ENCODE data around the gene PPM1H.
"Not testable (repeated sequence)": the region's sequence is repeated elsewhere in the genome, so short reads cannot be mapped to it uniquely, and the experiment has no call there.

The PPM1H gene

GRCh38 chr12:62668782-62669181 lies 266.2 kb downstream of the PPM1H start:
- no peak for DNase-seq

GRCh38 chr12:62664951-62665350 lies 270.0 kb downstream of the PPM1H start:
- DNase-seq = not testable (repeated sequence)

- DNase-seq = no peak
Observed at GRCh38 chr12:62660756-62661155, 274.2 kb downstream of the PPM1H start.

GRCh38 chr12:62659453-62660295 lies 275.3 kb downstream of the PPM1H start:
- no peak for DNase-seq

GRCh38 chr12:62658910-62659309 lies 276.0 kb downstream of the PPM1H start:
- no peak for DNase-seq

GRCh38 chr12:62657363-62657632 lies 277.7 kb downstream of the PPM1H start:
- DNase-seq = no peak

GRCh38 chr12:62656591-62657362 lies 278.2 kb downstream of the PPM1H start:
- DNase-seq = no peak

- no peak for DNase-seq
Observed at GRCh38 chr12:62655666-62656151, 279.2 kb downstream of the PPM1H start.

GRCh38 chr12:62654326-62655241 lies 280.4 kb downstream of the PPM1H start:
- no peak for DNase-seq

GRCh38 chr12:62653740-62654139 lies 281.2 kb downstream of the PPM1H start:
- no peak for DNase-seq

- DNase-seq = no peak
Observed at GRCh38 chr12:62653304-62653703, 281.6 kb downstream of the PPM1H start.

- DNase-seq = no peak
Observed at GRCh38 chr12:62651138-62651537, 283.8 kb downstream of the PPM1H start.

GRCh38 chr12:62649412-62650138 lies 285.4 kb downstream of the PPM1H start:
- DNase-seq = no peak

- no peak for DNase-seq
Observed at GRCh38 chr12:62647586-62647985, 287.4 kb downstream of the PPM1H start.

GRCh38 chr12:62646566-62646965 lies 288.4 kb downstream of the PPM1H start:
- DNase-seq = no peak

- no peak for DNase-seq
Observed at GRCh38 chr12:62643486-62643885, 291.5 kb downstream of the PPM1H start.

GRCh38 chr12:62642486-62642885 lies 292.5 kb downstream of the PPM1H start:
- no peak for DNase-seq

GRCh38 chr12:62640910-62641448 lies 294.0 kb downstream of the PPM1H start:
- no peak for DNase-seq

- no peak for DNase-seq
Observed at GRCh38 chr12:62637679-62638078, 297.3 kb downstream of the PPM1H start.

- no peak for DNase-seq
Observed at GRCh38 chr12:62635649-62636048, 299.3 kb downstream of the PPM1H start.

- DNase-seq = peak; percentile 16
Observed at GRCh38 chr12:62632411-62632918, 302.5 kb downstream of the PPM1H start.
